HG03135 (cell line): Measurements from ENCODE around the gene RBBP8NL.
"Not testable (repeated sequence)": the region's sequence is repeated elsewhere in the genome, so short reads cannot be mapped to it uniquely, and the experiment has no call there.

Experiments used
- ATAC-seq: cut with Tn5 transposase; IDR thresholded peaks from one replicate; pipeline ENCODE4 v1.9.1; 2021; ENCODE audit warnings: mild to moderate bottlenecking, moderate library complexity; ENCODE audit not compliant: unreplicated experiment

Gene RBBP8NL

GRCh38 chr20:62446481-62446880, 19.1 kb upstream of the RBBP8NL start:
- no peak for ATAC-seq

- no peak for ATAC-seq
Observed at GRCh38 chr20:62445553-62446340, 18.4 kb upstream of the RBBP8NL start.

- ATAC-seq: no peak
Observed at GRCh38 chr20:62444286-62444685, 16.9 kb upstream of the RBBP8NL start.

GRCh38 chr20:62441987-62442539, 14.7 kb upstream of the RBBP8NL start:
- ATAC-seq: no peak

- ATAC-seq: no peak
Observed at GRCh38 chr20:62439218-62439617, 11.9 kb upstream of the RBBP8NL start.

GRCh38 chr20:62437927-62438326, 10.6 kb upstream of the RBBP8NL start:
- ATAC-seq: no peak

GRCh38 chr20:62437496-62437895, 10.2 kb upstream of the RBBP8NL start:
- ATAC-seq: no peak

GRCh38 chr20:62436692-62437091, 9.4 kb upstream of the RBBP8NL start:
- ATAC-seq: no peak

GRCh38 chr20:62433658-62434497, 6.5 kb upstream of the RBBP8NL start:
- ATAC-seq: no peak

- ATAC-seq: no peak
Observed at GRCh38 chr20:62430866-62431447, 3.6 kb upstream of the RBBP8NL start.

- no peak for ATAC-seq
Observed at GRCh38 chr20:62430311-62430853, 3.0 kb upstream of the RBBP8NL start.

GRCh38 chr20:62429455-62430310, 2.3 kb upstream of the RBBP8NL start:
- ATAC-seq: no peak

GRCh38 chr20:62428396-62429295, 1.3 kb upstream of the RBBP8NL start:
- ATAC-seq: no peak

- no peak for ATAC-seq
Observed at GRCh38 chr20:62428002-62428372, 648 bp upstream of the RBBP8NL start.

GRCh38 chr20:62426699-62427131, 624 bp downstream of the RBBP8NL start:
- no peak for ATAC-seq

GRCh38 chr20:62426059-62426348, 1.3 kb downstream of the RBBP8NL start:
- ATAC-seq: not testable (repeated sequence)

GRCh38 chr20:62425281-62426058, 1.9 kb downstream of the RBBP8NL start:
- no peak for ATAC-seq

- no peak for ATAC-seq
Observed at GRCh38 chr20:62424249-62425107, 2.9 kb downstream of the RBBP8NL start.
